HG02759 (cell line): Measurements from ENCODE around the gene UBALD1.

Source experiments
- ATAC-seq: cut with Tn5 transposase; IDR thresholded peaks from one replicate; pipeline ENCODE4 v1.9.1; 2021; ENCODE audit warnings: mild to moderate bottlenecking, moderate library complexity; ENCODE audit not compliant: unreplicated experiment

The UBALD1 gene

DNA sequence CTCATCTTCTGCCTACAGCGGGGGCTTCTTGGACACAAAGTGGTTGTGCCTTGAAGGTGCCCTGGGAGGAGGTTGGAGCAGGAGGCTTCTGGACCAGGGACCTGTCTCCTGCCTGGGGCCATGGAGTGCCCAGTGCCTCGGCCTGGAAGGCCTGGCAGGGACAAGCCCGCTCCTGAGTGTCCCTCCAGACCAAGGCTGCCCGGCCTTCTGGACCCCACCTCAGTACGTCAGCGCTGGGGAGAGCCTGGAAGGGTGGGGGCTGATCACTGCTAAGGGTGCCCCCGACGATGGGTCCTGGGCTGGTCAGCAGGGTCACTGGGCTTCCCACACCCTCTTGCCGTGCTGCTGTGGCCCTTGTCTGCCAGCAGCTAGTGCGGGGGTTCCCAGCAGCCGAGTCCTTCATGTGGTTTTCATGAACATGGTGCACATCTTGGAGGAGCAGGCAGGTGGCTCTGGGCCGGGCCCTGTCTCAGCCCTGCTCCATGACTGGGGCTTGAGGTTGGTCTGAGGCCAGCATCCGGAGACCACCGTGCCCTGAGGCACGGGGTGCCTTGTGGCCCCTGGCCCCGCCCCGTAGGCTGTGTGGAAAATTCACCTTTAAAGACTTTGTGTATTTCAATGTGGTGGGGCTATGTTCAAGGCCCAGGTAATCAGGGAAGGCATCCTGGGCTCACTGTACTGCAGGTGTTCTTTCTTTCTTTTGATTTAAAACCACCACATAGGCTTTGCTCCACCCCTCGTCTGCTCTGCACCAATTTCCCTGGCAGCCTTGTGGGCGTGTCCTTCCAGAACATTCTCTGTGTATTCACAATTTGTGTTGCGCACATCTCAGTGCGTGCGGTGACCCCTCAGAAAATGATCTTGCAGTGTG is 32.3 kb upstream of the UBALD1 start:
- ATAC-seq = no peak

DNA sequence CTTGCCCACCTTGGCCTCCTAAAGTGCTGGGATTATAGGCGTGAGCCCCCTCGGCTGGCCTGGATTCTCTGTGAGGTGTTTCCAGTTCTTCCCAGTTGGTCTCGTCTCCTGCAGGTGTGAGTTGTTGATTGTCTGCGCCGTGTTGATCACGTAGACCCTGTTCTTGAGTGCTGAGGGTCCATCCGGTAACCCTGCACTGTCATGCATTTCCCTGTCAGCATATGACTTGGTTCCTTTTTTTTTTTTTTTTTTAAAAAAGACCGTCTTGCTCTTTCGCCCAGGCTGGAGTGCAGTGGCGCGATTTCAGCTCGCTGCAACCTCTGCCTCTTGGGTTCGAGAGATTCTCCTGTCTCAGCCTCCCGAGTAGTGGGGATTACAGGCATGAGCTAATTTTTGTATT is 27.2 kb upstream of the UBALD1 start:
- ATAC-seq = no peak

DNA sequence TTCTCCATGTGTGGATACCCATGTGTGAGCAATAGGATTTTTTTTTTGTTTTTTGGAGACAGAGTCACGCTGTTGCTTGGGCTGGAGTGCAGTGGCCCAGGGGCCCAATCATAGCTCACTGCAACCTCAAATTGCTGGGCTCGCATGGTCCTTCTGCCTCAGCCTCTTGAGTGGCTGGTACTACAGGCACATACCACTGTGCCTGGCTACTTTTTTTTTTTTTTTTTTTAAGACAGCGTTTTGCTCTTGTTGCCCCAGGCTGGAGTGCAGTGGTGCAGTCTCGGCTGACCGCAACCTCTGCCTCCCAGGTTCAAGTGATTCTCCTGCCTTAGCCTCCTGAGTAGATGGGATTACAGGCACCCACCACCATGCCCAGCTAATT is 26.6 kb upstream of the UBALD1 start:
- no peak for ATAC-seq

DNA sequence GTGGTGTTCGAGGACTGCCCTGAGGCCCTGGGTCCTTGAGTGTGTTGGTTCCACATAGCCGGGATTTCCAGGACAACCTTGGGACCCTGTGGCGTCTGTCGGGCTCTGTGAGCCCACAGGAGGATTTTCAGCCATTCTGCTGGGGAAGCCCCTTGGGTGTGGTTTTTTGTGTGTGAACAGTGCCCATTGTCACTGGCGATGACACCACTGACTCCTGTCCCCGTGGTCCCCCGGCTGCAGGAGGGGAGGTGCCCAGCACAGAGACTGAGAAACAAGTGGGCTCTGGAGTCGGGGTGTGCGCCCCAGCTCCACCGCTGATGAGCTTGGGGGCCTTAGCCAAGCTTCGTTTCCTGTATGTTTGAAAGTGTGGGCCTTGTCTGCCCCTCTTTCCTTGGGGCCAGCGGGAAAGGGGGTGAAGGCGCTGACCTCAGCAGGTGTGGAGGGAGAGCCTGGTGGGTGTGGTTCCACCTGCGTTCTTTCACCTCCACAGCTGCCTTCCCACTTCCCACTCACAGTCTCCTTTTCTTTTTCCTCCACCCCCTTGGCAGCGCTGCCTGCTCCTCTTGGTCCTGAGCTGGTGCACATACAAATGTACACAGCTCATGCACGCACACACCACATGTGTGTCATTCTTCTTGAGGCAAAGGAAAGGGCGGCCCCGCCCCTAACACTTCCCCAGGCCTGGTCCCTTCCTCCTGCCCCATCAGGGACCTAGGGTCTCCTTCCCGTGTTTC is 26.1 kb upstream of the UBALD1 start:
- no peak for ATAC-seq

DNA sequence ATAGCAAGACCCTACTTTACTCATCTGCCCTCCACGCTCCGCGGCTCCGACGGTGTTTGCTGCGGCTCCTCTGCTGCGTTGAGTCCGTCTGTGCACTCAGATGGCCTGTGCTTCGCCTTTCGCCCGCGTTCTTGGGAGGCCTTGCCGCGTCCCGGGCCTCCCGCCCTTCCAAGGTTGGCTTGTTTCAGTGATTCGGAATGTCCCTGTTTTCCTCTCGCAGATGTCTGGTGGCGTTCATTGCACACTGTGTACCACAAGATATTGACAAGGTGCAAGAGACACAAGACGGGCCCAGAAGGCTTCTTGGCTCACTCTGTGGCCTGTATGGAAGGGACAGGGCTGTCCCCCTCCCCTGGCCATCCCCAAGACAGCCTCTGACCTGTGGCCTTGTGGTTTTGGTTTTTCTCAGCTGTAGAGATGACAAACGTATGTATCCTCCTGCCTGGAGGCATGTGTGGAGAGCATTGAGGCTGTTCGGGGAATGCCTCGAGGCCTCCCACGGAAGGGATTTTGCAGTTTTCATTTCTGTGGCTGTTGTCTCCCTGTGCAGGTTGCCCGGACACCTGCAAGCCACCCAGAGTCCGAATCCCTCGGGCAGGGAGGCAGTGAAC is 25.3 kb upstream of the UBALD1 start:
- no peak for ATAC-seq

DNA sequence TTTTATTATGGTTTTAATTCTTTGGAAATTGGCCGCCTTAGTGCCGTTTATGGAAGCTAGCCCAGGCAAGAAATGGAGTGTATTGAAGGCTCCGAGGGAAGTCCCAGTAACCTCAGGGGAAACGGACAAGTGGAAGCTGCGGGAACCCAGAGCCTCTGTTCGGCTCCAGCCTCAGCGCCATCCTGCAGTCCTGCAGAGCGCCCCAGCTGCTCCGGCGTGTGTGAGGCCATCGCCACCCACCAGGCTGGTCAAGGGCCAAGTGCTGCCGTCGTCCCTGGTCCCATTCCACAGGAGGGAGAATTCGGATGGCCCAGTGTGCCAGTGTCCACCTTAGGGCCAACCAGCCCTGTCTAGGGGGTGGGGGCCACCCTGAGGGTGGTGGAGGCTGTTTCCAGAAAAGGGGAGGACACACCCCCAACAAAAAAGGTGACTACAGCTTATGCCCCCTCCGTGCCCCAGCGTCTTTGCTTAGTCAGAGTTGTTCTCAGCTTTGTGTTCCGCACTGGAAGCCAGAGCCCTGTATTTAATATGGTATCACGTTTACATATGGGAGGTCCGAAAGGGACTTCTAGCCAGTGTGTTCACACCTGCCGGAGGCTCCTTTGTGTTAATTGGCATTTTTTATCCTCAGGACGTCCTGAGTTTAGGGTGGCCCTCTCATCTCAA is 22.9 kb upstream of the UBALD1 start:
- no peak for ATAC-seq

DNA sequence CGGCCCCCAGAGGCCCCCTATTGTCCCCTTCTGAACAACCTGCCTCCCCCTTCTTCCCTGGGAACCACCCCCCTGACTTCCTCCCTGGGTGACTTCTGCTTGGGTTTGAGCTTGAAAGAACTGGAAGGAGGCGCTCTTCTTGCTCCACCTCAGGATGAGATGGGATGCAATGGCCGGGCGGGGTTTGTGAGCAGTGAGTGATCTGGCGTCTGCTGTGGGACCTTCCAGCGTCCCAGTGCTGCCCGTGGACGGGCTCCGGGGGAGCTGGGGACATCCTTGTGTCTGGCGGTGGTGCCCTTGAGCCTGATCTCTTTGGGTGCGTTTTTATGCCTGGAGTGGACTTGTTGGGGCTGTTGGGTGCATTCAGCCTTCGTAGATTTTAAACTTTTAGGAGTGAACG is 21.5 kb upstream of the UBALD1 start:
- ATAC-seq = no peak

DNA sequence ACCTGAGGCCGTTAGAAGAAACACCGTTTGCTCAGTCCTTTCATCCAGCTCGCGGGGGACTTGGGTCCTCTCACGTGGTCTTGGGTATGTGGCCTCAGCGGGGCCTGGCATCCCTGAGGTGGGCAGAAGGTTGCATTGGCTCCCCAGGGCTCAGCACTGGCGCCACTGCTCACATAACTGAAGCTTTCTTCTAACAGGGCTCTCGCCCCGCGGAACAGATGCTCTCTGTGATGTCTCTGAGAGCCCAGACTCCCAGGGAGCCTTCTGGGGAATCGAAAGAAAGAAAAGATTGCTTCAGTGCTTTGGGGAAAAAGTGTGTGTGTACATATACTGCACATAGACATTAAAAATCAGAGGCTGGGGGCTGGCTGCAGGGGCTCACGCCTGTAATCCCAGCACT is 20.1 kb upstream of the UBALD1 start:
- no peak for ATAC-seq

DNA sequence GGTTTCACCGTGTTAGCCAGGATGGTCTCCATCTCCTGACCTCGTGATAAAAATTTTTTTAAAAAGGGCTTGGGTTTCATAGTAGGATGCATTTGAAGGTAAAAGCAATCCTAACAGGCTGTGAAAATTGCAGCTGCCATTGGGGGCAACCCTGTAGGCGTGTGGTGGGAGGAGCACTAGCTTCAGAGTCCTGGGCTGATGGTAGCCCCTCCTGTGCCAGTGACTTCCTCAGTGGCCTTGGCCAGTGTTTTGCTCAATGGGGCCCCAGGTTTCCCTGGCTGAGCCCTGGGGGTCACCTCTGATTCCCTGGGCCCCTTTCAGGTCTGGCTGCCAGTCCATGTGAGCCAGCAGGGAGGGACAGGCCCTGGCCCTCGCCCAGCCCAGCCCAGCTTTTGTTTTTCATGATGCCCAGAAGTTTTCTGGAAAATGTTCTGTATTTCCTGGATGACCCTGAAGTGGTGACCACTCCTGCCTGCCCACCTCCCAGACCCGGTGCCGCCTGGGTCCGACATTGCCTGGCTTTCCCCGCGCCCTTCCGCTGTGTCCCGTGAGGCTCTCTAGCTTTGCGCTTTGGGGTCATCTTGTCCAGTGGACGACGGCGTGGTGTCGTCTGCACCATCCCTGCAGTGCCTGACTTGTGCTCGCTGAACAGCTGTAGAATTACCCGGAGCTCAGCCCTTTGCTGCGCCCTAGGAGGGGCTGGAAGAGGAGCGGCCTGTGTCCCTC is 19.4 kb upstream of the UBALD1 start:
- no peak for ATAC-seq

DNA sequence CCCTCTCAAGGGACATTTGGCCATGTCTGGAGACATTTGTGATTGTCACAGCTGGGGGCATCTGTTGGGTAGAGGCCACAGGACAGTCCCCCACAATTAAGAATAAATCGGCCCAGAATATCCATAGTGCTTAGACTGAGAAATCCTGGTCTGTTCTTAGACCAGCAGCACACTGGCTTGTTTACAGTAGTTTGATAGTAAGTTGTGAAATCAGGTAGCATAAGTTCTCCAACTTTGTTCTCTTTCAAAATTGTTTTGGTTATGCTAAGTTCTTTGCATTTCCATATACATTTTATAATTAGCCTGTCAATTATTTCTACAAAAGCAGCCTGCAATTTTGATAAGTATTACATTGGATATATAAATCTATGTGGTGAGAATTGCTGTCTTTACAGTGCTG is 16.8 kb upstream of the UBALD1 start:
- ATAC-seq = no peak

DNA sequence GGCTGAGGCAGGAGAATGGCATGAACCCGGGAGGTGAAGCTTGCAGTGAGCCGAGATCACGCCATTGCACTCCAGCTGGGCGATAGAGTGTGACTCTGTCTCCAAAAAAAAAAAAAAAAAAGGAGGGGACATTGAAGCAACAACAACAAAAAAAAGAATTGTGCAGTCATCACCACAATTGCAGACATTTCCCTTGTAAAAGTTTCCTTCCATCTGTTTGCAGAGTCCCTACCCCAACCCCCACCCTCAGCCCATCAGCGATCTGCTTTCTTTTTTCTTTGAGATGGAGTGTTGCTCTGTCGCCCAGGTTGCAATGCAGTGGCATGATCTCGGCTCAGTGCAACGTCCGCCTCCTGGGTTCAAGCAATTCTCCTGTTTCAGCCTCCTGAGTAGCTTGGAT is 13.6 kb upstream of the UBALD1 start:
- ATAC-seq = no peak

DNA sequence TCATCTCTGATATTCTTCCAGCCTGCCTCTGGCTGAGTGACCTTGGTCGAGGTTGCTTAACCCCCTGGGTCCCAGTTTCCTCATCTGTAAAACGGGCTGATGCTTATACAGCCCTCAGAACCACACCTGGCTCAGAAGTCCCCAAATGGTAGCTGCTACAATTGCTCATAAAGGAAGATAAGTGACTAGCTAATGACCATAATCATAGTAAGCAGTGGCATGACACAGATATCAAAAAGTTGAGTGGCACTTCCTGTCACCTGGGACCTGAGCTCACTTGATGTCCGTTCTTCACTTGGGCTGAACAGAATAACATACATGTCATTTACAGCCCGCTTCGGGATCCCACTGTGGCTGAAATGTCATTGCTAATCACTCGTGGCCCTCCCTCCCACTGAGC is 11.7 kb upstream of the UBALD1 start:
- ATAC-seq = no peak

DNA sequence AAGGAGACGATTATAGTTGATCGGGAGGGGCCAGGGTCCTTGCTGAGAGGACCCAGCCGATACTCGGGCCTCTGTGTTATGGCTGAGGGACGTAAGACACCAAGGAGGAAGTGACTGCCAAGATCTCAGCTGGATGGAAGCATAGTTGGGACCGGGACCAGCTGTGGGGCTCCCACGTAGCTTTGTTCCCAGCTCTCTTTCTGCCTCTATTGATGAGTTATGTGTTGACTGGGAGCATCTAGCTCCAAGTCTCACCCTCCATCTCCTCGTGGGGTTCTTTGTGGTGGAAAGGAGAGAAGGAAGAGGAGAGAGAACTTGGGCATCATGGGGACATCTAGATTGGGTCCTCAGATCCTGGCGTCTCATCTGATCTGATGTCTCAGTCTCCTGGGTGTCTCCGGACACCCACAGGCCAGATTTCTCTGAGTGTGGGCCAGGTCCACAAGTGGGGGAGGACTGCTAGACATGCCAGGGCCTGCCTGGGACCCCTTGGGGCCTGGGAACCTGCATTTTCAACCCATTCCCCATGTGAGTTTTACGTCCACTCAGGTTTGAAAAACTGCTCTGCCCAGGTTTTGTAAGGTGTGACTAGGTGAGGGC is 11.0 kb upstream of the UBALD1 start:
- no peak for ATAC-seq

DNA sequence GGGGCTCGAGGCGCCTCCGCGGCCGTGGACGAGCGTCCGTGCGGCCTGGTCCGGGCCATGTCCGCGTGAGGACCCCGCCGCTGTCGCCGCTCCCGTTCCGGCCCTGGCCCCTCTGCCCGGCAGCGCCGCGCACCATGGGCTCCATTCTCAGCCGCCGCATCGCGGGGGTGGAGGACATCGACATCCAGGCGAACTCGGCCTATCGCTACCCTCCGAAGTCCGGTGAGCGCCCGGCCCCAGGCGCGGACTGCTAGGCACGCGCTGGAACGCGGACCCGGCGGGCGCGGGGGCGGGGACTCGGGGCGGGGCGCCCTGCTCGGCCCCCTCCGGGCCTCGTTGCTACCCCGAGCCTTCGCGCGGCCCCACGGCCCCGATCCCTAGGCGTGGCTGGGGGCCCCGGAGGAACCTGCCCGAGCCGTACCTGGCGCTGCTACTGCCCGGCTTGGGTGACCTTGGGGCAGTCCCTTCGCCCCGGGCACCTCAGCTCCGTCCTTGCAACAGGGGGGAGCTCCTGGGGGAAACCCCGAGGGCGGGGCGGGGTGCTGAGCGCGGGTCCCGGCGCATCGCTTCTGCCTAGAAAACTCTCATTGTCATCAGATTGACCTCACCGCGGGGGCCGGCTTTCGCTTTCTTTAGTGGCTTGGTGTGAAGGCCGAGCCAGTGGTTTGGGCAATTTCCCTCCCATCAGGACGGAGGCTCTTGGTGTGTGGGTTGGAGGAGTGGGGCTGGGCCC is 10.3 kb upstream of the UBALD1 start:
- peak; percentile 63 for ATAC-seq

DNA sequence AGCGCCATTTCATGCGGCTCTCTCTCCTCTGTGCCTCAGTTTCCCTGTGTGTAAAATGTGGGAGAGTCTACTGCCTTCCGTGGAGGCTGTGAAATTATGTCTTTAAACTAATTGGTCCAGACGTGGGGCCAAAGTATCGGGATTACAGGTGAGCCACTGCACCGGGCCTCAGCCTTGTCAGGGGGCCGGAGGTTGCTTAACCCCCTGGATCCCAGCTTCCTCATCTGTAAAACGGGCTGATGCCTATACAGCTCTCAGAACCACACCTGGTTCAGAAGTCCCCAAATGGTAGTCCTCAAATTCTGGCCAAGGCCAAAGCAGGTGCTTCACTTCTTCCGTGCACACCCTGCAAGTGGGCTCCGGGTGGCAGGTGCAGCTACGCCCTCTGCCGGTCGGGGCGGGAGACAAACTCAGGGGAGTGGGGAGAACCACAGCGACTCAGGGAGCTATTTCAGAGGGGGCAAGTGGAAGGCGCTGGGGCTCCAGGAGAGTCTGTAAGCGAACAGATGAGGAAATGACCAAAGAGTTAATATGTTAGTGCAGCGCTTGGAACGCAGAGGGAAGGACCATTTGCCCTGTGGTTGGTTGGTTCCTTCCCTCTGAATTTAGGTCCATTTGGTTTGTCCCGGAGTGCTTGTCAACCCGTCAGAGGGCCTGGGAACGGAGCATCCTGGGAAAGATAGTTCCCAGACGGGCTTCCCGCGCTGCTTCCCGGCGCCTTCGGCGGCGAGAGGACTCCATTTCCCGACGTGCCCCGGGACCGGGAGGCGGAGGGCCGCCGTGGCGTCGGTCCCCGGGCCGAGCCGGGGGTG is 9.5 kb upstream of the UBALD1 start, which contains the start of gene MGRN1:
Gene MGRN1, plus strand, starts transcription at position 812 of the 812 bp plus-strand sequence. CDS start 135 bp downstream, outside the sequence.
- ATAC-seq = peak; percentile 74

DNA sequence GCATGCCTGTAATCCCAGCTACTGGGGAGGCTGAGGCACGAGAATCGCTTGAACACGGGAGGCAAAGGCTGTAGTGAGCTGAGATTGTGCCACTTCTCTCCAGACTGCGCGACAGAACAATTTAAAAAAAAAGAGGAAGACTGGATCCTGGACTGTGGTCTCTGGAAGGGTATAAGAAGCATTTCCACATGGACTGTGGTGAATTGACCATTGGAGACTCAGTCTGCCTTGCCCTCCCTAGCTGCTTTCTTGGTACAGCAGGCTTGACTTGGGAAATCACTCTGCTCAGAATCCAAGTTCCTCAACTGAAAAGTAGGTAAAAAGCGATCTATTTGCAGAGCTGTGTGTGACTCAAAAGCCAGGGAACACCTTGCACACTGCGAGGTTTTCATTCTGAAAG is 8.9 kb upstream of the UBALD1 start:
- ATAC-seq = no peak

DNA sequence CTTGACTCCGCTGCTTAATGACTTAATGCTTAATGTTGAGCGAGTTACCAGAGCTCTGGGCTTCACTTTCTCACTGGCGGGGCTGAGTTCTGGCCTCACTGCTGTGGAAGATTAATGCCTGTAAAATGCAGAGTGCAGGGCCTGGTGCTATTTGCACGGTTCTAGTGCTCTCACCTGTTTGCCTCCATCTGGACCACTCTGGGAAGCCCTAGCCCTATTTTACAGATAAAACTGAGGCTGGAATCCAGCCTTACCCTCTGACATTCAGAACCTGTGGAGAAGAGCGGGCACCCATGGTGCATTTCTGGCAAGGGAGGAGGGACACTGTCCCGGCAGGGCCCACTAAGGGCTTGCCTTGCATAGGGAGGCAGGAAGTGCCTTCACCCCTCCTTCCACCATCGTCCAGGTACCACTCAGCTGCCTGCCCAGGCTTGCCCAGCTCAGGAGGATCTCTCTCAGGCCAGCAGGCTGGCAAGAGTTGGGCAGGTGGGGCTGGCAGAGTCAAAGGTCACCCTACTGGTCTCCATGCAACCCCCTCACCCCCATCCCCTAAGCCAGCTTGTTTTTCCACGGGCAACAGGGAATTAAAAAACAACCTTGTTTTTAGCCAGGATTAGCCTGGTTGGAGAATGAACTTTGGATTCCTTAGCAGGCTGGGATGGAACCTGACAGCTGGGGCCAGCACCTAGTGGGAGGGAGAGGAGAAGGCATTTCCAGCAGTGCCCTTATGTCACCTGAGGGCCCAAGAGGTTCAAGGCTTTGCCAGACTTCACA is 4.1 kb upstream of the UBALD1 start:
- no peak for ATAC-seq

DNA sequence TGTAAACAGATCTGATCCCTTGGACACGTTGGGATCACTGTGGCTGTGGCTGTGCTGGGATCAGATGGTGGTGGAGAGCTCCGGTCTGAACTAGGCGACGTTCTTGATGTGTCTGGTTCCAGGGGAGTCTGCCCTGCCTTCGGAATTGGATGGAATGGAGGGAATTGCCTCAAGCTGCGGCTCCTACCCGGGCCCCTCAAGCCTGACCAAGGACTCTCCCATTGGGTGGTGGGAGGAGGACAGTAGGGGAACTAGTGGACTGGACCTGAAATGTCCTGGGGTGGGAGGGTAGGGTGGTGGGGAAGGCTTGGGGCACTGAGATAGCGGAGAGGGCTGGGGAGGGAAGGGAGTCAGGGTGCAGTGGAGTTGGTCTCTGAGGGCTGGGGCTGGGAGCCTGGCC is 3.2 kb upstream of the UBALD1 start:
- ATAC-seq = no peak
